H1 (cell line): ENCODE measurements around the gene CASP3. TPM values are rescaled to one million over a fixed set of nuclear protein-coding genes. Genes with fewer than 3 reads are reported as not detected.

Source experiments
- CTCF ChIA-PET: fragments of 300-600 bp; sonication (Branson Sonifier 250); formaldehyde crosslinking; loops from one replicate; lab custom pipeline; 2021; ENCODE audit not compliant: partially characterized antibody; lab: Charles Lee
- POLR2A ChIA-PET: fragments of 300-600 bp; sonication (Branson Sonifier 250); formaldehyde crosslinking; loops from one replicate; lab custom pipeline; 2021; ENCODE audit warnings: inconsistent platforms; ENCODE audit not compliant: partially characterized antibody; lab: Charles Lee
- DNase-seq, 2 experiments: peaks; one replicate each; pipeline versions ENCODE4 v3.0.0 to v3.0.0-alpha.2; 2010 to 2022; ENCODE audit warnings: low spot score in 2 of 2, low read depth in 1 of 2, mixed read lengths in 1 of 2
- FAIRE-seq: peaks from 2 replicates; lab custom pipeline; 2011; peaks lifted over from hg19 to GRCh38; lab: Jason Lieb, UNC
- H2AFZ ChIP-seq: 2 replicates; pipeline ENCODE4 v1.8.1; 2012; ENCODE audit warnings: low read length, inconsistent platforms
- H2AK5ac ChIP-seq: 2 replicates; pipeline ENCODE4 v1.6.1; 2013; ENCODE audit warnings: low read depth, low read length
- H2BK120ac ChIP-seq: replicated peaks from 2 replicates; pipeline ENCODE3; 2013; ENCODE audit warnings: low read depth, low read length, inconsistent platforms
- H2BK12ac ChIP-seq: 2 replicates; pipeline ENCODE4 v1.6.1; 2013; ENCODE audit warnings: low read depth, low read length
- H2BK15ac ChIP-seq: 2 replicates; pipeline ENCODE4 v1.6.1; 2013; ENCODE audit warnings: low read length
- H2BK20ac ChIP-seq: 2 replicates; pipeline ENCODE4 v1.6.1; 2013; ENCODE audit warnings: low read length
- H2BK5ac ChIP-seq: 2 replicates; pipeline ENCODE4 v1.6.1; 2013; ENCODE audit warnings: low read depth, low read length
- H3K14ac ChIP-seq: 2 replicates; pipeline ENCODE4 v1.6.1; 2013; ENCODE audit warnings: inconsistent platforms; ENCODE audit not compliant: insufficient read length
- H3K18ac ChIP-seq: 2 replicates; pipeline ENCODE4 v1.6.1; 2013; ENCODE audit warnings: low read length; ENCODE audit errors: extremely low read depth
- H3K23ac ChIP-seq: 2 replicates; pipeline ENCODE4 v1.6.1; 2013; ENCODE audit warnings: inconsistent platforms; ENCODE audit not compliant: insufficient read length
- H3K23me2 ChIP-seq: 2 replicates; pipeline ENCODE4 v1.6.1; 2013; ENCODE audit warnings: low read depth, low read length
- H3K27ac ChIP-seq: 2 replicates; pipeline ENCODE4 v1.6.1; 2011; ENCODE audit warnings: low read depth, low read length, inconsistent platforms
- H3K27me3 ChIP-seq, 4 experiments: replicated peaks in 1 of 4; 1 replicate in 1 of 4; 2 replicates in 3 of 4; pipeline versions ENCODE4 v1.6.1 to v1.8.1; 2011 to 2013; ENCODE audit warnings: low read length in 3 of 4, mild to moderate bottlenecking in 3 of 4, inconsistent platforms in 2 of 4, mixed read lengths in 2 of 4, moderate library complexity in 1 of 4; ENCODE audit not compliant: control insufficient read depth in 3 of 4, insufficient read depth in 3 of 4; ENCODE audit errors: extremely low read depth in 1 of 4
- H3K36me3 ChIP-seq, 4 experiments: 2 replicates each; pipeline versions ENCODE4 v1.6.1 to v1.8.1; 2011 to 2013; ENCODE audit warnings: mild to moderate bottlenecking in 4 of 4, low read length in 3 of 4, moderate library complexity in 2 of 4, control low read depth in 1 of 4, inconsistent platforms in 1 of 4; ENCODE audit not compliant: insufficient read depth in 4 of 4, control insufficient read depth in 2 of 4
- H3K4ac ChIP-seq: replicated peaks from 2 replicates; pipeline ENCODE3; 2013; ENCODE audit warnings: low read length, low read depth, mixed read lengths, inconsistent platforms; ENCODE audit not compliant: insufficient read length
- H3K4me1 ChIP-seq, 4 experiments: replicated peaks in 1 of 4; 1 replicate in 1 of 4; 2 replicates in 3 of 4; pipeline versions ENCODE4 v1.6.1 to v1.8.1; 2011 to 2013; ENCODE audit warnings: low read length in 3 of 4, inconsistent platforms in 2 of 4, mixed read lengths in 1 of 4; ENCODE audit not compliant: insufficient read depth in 4 of 4, control insufficient read depth in 3 of 4
- H3K4me2 ChIP-seq, 2 experiments: 2 replicates each; pipeline versions ENCODE4 v1.6.1 to v1.8.1; 2011 to 2013; ENCODE audit warnings: low read depth in 2 of 2, low read length in 2 of 2, control low read depth in 1 of 2, inconsistent platforms in 1 of 2, mild to moderate bottlenecking in 1 of 2; ENCODE audit not compliant: insufficient read depth in 1 of 2
- H3K4me3 ChIP-seq, 4 experiments: fragments of 200-600, 300-600 bp in 1 of 4; sonication (generic), shearing (Covaris generic), sonication (Bioruptor Twin) in 1 of 4; 2 replicates each; pipeline versions ENCODE4 v1.5.1 to v1.8.1; 2011 to 2016; ENCODE audit warnings: low read length in 4 of 4, low read depth in 3 of 4, control low read depth in 2 of 4, inconsistent platforms in 2 of 4, mild to moderate bottlenecking in 2 of 4, mixed read lengths in 1 of 4, moderate library complexity in 1 of 4; ENCODE audit not compliant: insufficient read depth in 2 of 4; ENCODE audit errors: extremely low read depth in 1 of 4
- H3K56ac ChIP-seq: replicated peaks from 2 replicates; pipeline ENCODE3; 2013; ENCODE audit warnings: low read depth, mild to moderate bottlenecking, mixed read lengths, low read length, inconsistent platforms; ENCODE audit not compliant: insufficient read length
- H3K79me1 ChIP-seq: 2 replicates; pipeline ENCODE4 v1.6.1; 2013; ENCODE audit warnings: low read depth, low read length, control low read depth
- H3K79me2 ChIP-seq, 2 experiments: 2 replicates each; pipeline versions ENCODE4 v1.6.1 to v1.8.1; 2012 to 2013; ENCODE audit warnings: low read length in 2 of 2, mild to moderate bottlenecking in 2 of 2, inconsistent platforms in 1 of 2; ENCODE audit not compliant: insufficient read depth in 2 of 2, control insufficient read depth in 1 of 2
- H3K9ac ChIP-seq, 4 experiments: replicated peaks in 1 of 4; 1 replicate in 1 of 4; 2 replicates in 3 of 4; pipeline versions ENCODE4 v1.6.1 to v1.8.1; 2011 to 2013; ENCODE audit warnings: low read depth in 3 of 4, low read length in 3 of 4, control low read depth in 2 of 4, mild to moderate bottlenecking in 2 of 4, moderate library complexity in 2 of 4, inconsistent platforms in 1 of 4; ENCODE audit errors: extremely low read depth in 1 of 4
- H3K9me3 ChIP-seq, 2 experiments: 2 replicates each; pipeline versions ENCODE4 v1.6.1 to v1.8.1; 2012 to 2013; ENCODE audit warnings: mild to moderate bottlenecking in 2 of 2, moderate library complexity in 2 of 2, control low read depth in 1 of 2, inconsistent platforms in 1 of 2, low read depth in 1 of 2, low read length in 1 of 2, mixed read lengths in 1 of 2; ENCODE audit not compliant: insufficient read depth in 2 of 2
- H4K20me1 ChIP-seq, 2 experiments: replicated peaks in 1 of 2; 2 replicates each; pipeline versions ENCODE3 to v1.8.1; 2011 to 2013; ENCODE audit warnings: inconsistent platforms in 2 of 2, low read length in 2 of 2, mild to moderate bottlenecking in 1 of 2; ENCODE audit not compliant: insufficient read depth in 2 of 2, control insufficient read depth in 1 of 2
- H4K5ac ChIP-seq: 2 replicates; pipeline ENCODE4 v1.6.1; 2013; ENCODE audit warnings: low read length, low read depth, mixed read lengths, inconsistent platforms; ENCODE audit not compliant: insufficient read length
- H4K8ac ChIP-seq: 2 replicates; pipeline ENCODE4 v1.8.0; 2013; ENCODE audit warnings: mild to moderate bottlenecking, moderate library complexity, low read length, inconsistent platforms; ENCODE audit not compliant: insufficient read depth; ENCODE audit errors: extremely low read depth
- H4K91ac ChIP-seq: replicated peaks from 2 replicates; pipeline ENCODE3; 2013; ENCODE audit warnings: low read length, mixed read lengths, inconsistent platforms; ENCODE audit not compliant: insufficient read length
- CBX5 ChIP-seq: fragments of 300-800, 300-1000 bp; sonication (generic); IDR thresholded peaks from 2 replicates; pipeline ENCODE4 v1.7.1; 2016; ENCODE audit warnings: antibody characterized with exemption, low read length, low read depth
- CBX8 ChIP-seq: fragments of 300-800, 300-1000 bp; sonication (generic); IDR thresholded peaks from 2 replicates; pipeline ENCODE4 v1.7.1; 2016; ENCODE audit warnings: low read depth, low read length, borderline replicate concordance
- EP300 ChIP-seq, 2 experiments: IDR thresholded peaks; 1 replicate in 1 of 2; 2 replicates in 1 of 2; pipeline ENCODE4 v1.6.1; 2011 to 2012; ENCODE audit warnings: low read depth in 2 of 2, low read length in 2 of 2, mild to moderate bottlenecking in 2 of 2, borderline replicate concordance in 1 of 2, inconsistent platforms in 1 of 2, moderate library complexity in 1 of 2
- HDAC6 ChIP-seq: IDR thresholded peaks from one replicate; pipeline ENCODE4 v1.7.1; 2012; ENCODE audit warnings: low read depth, mild to moderate bottlenecking, inconsistent platforms, low read length, moderate library complexity
- JUND ChIP-seq: IDR thresholded peaks from 2 replicates; pipeline ENCODE4 v1.6.1; 2011; ENCODE audit warnings: mild to moderate bottlenecking, improper control_type of control experiment, low read length
- RBBP5 ChIP-seq: IDR thresholded peaks from 2 replicates; pipeline ENCODE4 v1.7.1; 2012; ENCODE audit warnings: low read depth, mild to moderate bottlenecking, inconsistent platforms, low read length, moderate library complexity, borderline replicate concordance
- SP2 ChIP-seq: IDR thresholded peaks from 2 replicates; pipeline ENCODE4 v1.6.1; 2012; ENCODE audit warnings: mild to moderate bottlenecking, low read length, inconsistent platforms
- SRF ChIP-seq: IDR thresholded peaks from 2 replicates; pipeline ENCODE4 v1.6.1; 2011; ENCODE audit warnings: mild to moderate bottlenecking, low read depth, low read length, moderate library complexity
- TAF7 ChIP-seq: optimal IDR thresholded peaks from 2 replicates; pipeline ENCODE3; 2011; ENCODE audit warnings: low read depth, mild to moderate bottlenecking, inconsistent platforms, low read length, moderate library complexity, borderline replicate concordance
- TEAD4 ChIP-seq: IDR thresholded peaks from 2 replicates; pipeline ENCODE4 v1.6.1; 2012; ENCODE audit warnings: low read depth, low read length, inconsistent platforms, mixed read lengths
- WGBS, 2 experiments: shearing (Covaris generic) in 1 of 2; methylation state at CpG; one replicate each; pipeline versions ENCODE4 v1.1.6 to v1.1.7; 2013 to 2015; ENCODE audit warnings: low lambda C conversion rate in 2 of 2, mixed read lengths in 2 of 2, inconsistent platforms in 1 of 2, low coverage in 1 of 2, missing lambda C conversion rate in 1 of 2; ENCODE audit not compliant: insufficient replicate concordance in 2 of 2, insufficient coverage in 1 of 2, insufficient read length in 1 of 2; ENCODE audit errors: extremely low coverage in 1 of 2, missing lambda C conversion rate in 1 of 2; 5-methylcytosine and 5-hydroxymethylcytosine counted together
- polyA plus RNA-seq, 7 experiments: library from polyadenylated mRNA; depleted of rRNA in 3 of 7; stranded (reverse) in 5 of 7; unstranded in 2 of 7; fragments of >200 nt in 5 of 7; fragments of 200-250 nt in 2 of 7; gene quantifications; 1 replicate in 5 of 7; 2 replicates in 1 of 7; 4 replicates in 1 of 7; pipeline versions ENCODE4 v1.2.1 to v1.2.3, GENCODE V29; 2011 to 2013; ENCODE audit warnings: missing spikeins in 2 of 7, mixed read lengths in 2 of 7
- total RNA-seq: library from RNA; stranded (reverse); fragmentation: NEBNext Ultra II Directional; extraction: Animal tissue kit (Norgen Biotek cat#: 25700); gene quantifications from 2 replicates; pipeline ENCODE4 v1.2.1, GENCODE V29; 2021
- TF ChIP-seq, protein P1 (sequence below), 3 experiments: IDR thresholded peaks; 1 replicate in 2 of 3; 2 replicates in 1 of 3; pipeline versions ENCODE4 v1.5.1 to v1.6.1; 2011; ENCODE audit warnings: low read length in 3 of 3, mild to moderate bottlenecking in 3 of 3, inconsistent platforms in 2 of 3, low read depth in 1 of 3, moderate library complexity in 1 of 3; ENCODE audit not compliant: insufficient read depth in 1 of 3; ENCODE audit errors: control extremely low read depth in 1 of 3
- TF ChIP-seq, protein P2 (sequence below): IDR thresholded peaks from 2 replicates; pipeline ENCODE4 v1.6.1; 2012; ENCODE audit warnings: inconsistent platforms

CASP3 gene
- total and polyA plus RNA-seq, 2 of the 8 experiments (the other 6 are each of a cell fraction or from before 2014, with no cell fraction given): 27.8 to 82.5 TPM

- DNase-seq (no peak), FAIRE-seq (no peak)
- H3K4ac ChIP-seq: no peak overlapping the region
- H2BK20ac ChIP-seq: no peak overlapping the region
- no peak overlapping the region for H3K14ac ChIP-seq
- H4K91ac ChIP-seq: no peak overlapping the region
- H3K56ac ChIP-seq: no peak overlapping the region
- H2BK5ac ChIP-seq: no peak overlapping the region
- no peak overlapping the region for H2AK5ac ChIP-seq
- no peak overlapping the region for H3K23ac ChIP-seq
- no peaks in the 10 kb centered on the region for H3K23me2 ChIP-seq
- no peak overlapping the region for H3K4me3 ChIP-seq
- H2BK15ac ChIP-seq: no peak overlapping the region
- H3K79me1 ChIP-seq: no peaks in the 10 kb centered on the region
- no peak overlapping the region for H4K8ac ChIP-seq
- no peak overlapping the region for H2BK12ac ChIP-seq
- WGBS, 2 experiments: 92% methylated on average over 5 of the region's 5 CpGs; no CpG with 5 or more reads in 1 of the 2 experiments
- H2AFZ ChIP-seq: no peak overlapping the region
- no peak overlapping the region for H3K9ac ChIP-seq
- no peaks in the 10 kb centered on the region for H3K9me3 ChIP-seq
- H4K20me1 ChIP-seq: no peaks in the 10 kb centered on the region
- no peak overlapping the region for H3K27ac ChIP-seq
- POLR2A ChIA-PET: no interaction called here
- CTCF ChIA-PET: interaction anchor here (0.7 kb wide), 1 partner anchor 1312 kb away, joined by 3 read pairs; no protein-coding TSS in a partner anchor
- no peak overlapping the region for H3K18ac ChIP-seq
- H3K4me1 ChIP-seq: no peaks in the 10 kb centered on the region
- H3K27me3 ChIP-seq: no peaks in the 10 kb centered on the region
- no peak overlapping the region for H3K4me2 ChIP-seq
- H2BK120ac ChIP-seq: no peak overlapping the region
- H3K36me3 ChIP-seq: no peaks in the 10 kb centered on the region
- no peaks in the 10 kb centered on the region for H3K79me2 ChIP-seq
- no peak overlapping the region for H4K5ac ChIP-seq
- no peak for TF ChIP-seq TAF7
- TF ChIP-seq HDAC6: no peak
- no peak for TF ChIP-seq CBX5
- TF ChIP-seq SP2: no peak
- TF ChIP-seq SRF: no peak
- no peak for TF ChIP-seq CBX8
- TF ChIP-seq JUND: no peak
- TF ChIP-seq, protein P1, sequence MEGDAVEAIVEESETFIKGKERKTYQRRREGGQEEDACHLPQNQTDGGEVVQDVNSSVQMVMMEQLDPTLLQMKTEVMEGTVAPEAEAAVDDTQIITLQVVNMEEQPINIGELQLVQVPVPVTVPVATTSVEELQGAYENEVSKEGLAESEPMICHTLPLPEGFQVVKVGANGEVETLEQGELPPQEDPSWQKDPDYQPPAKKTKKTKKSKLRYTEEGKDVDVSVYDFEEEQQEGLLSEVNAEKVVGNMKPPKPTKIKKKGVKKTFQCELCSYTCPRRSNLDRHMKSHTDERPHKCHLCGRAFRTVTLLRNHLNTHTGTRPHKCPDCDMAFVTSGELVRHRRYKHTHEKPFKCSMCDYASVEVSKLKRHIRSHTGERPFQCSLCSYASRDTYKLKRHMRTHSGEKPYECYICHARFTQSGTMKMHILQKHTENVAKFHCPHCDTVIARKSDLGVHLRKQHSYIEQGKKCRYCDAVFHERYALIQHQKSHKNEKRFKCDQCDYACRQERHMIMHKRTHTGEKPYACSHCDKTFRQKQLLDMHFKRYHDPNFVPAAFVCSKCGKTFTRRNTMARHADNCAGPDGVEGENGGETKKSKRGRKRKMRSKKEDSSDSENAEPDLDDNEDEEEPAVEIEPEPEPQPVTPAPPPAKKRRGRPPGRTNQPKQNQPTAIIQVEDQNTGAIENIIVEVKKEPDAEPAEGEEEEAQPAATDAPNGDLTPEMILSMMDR (IDR thresholded peaks at IDR 0.05; ENCODE audit: control extremely low read depth in 1 of 3, insufficient read depth in 1 of 3, low read depth in 1 of 3, low read length in 3 of 3): no peak
- no peak for TF ChIP-seq RBBP5
- no peak for TF ChIP-seq EP300 (IDR thresholded peaks at IDR 0.05; ENCODE audit: borderline replicate concordance in 1 of 2, low read depth in 2 of 2, low read length in 2 of 2)
- TF ChIP-seq, protein P2, sequence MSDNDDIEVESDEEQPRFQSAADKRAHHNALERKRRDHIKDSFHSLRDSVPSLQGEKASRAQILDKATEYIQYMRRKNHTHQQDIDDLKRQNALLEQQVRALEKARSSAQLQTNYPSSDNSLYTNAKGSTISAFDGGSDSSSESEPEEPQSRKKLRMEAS: no peak
- no peak for TF ChIP-seq TEAD4
Measured at GRCh38 chr4:184595430-184595829, 53.8 kb downstream of the CASP3 start.
